Camera-type eye (tissue), 1 donor: ENCODE results near the gene HELZ. TPM values are rescaled to one million over a fixed set of nuclear protein-coding genes. Genes with fewer than 3 reads are reported as not detected.

Source experiments
- total RNA-seq: library from RNA; depleted of rRNA; stranded (reverse); fragments of >200 nt; gene quantifications from one replicate; pipeline ENCODE4 v1.2.3, GENCODE V29; 2014

HELZ gene, protein sequence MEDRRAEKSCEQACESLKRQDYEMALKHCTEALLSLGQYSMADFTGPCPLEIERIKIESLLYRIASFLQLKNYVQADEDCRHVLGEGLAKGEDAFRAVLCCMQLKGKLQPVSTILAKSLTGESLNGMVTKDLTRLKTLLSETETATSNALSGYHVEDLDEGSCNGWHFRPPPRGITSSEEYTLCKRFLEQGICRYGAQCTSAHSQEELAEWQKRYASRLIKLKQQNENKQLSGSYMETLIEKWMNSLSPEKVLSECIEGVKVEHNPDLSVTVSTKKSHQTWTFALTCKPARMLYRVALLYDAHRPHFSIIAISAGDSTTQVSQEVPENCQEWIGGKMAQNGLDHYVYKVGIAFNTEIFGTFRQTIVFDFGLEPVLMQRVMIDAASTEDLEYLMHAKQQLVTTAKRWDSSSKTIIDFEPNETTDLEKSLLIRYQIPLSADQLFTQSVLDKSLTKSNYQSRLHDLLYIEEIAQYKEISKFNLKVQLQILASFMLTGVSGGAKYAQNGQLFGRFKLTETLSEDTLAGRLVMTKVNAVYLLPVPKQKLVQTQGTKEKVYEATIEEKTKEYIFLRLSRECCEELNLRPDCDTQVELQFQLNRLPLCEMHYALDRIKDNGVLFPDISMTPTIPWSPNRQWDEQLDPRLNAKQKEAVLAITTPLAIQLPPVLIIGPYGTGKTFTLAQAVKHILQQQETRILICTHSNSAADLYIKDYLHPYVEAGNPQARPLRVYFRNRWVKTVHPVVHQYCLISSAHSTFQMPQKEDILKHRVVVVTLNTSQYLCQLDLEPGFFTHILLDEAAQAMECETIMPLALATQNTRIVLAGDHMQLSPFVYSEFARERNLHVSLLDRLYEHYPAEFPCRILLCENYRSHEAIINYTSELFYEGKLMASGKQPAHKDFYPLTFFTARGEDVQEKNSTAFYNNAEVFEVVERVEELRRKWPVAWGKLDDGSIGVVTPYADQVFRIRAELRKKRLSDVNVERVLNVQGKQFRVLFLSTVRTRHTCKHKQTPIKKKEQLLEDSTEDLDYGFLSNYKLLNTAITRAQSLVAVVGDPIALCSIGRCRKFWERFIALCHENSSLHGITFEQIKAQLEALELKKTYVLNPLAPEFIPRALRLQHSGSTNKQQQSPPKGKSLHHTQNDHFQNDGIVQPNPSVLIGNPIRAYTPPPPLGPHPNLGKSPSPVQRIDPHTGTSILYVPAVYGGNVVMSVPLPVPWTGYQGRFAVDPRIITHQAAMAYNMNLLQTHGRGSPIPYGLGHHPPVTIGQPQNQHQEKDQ (N-terminal part only)
- total RNA-seq: 174 TPM

DNA sequence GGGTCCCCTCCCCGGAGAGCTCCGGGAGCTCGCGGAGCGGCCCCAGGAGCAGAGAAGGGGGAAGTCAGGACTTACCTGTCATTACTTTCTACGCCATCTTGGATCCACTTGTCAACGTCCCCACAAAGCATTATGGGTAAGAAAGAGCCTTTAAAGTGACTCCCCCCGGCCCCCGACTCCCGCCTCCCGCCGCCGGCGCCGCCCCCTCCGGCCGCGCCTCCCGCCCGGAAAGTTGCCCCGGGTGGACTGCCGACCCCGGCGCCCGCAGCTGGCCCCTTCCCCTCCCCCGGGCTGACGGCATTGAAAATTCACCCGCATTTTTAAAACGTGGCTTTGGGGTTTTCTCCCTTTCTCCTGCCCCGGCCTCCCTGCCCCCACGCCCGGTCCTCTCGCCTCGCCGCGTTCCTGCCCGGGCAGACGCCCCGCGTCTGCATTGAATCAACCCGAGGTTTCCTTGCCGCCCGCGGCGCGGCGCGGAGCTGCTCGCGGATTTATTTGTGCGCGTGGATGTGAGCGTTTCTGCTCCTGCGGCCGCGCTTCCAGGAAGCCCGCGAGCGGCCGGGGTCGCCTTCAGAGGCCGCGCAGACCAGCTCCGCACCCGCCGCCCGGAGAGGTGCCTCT is at the start of gene HELZ:
Gene HELZ (minus strand): TSS at position 124 of the 621 bp plus-strand sequence. CDS start 26,392 bp downstream, outside the sequence.

DNA sequence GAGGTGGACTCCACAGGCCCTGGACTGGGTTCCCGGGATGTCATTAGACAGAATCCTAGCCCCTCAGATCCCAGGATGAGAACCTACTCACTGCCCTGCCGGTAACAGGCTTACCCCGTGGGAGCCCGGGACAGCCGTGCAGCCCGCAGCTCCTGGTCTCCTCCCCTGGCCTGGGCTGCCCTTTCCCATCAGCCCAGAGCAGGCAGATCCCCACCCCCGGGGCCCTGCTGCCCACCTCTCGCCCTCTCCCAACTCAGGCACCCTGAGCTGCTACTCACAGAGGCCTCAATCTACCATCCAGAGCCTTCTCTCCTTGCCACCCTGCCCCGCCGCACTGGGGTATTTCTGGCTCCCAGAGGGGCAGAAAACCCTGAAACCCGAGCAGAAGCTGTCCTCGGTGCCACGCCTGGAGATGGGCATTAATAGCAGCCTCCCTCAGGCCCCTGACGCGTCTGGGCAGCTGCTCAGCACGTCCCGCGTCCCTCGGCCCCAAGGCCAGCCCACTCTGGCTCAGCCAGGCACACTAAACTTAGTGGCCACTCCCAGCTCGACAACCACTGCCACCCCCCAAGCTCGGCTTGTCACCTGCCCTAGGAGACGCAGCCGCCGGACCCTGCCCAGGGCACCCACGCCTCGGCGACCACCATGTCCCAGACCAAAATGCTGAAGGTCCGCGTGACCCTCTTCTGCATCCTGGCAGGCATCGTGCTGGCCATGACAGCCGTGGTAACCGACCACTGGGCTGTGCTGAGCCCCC is 200.8 kb downstream of the HELZ start, which contains the start of gene CACNG1:
Gene CACNG1 (plus strand): TSS at position 539 of the 757 bp plus-strand sequence. CDS start 107 bp downstream, at position 646.

Other genes starting within 250 kb of the HELZ start
- gene CACNG1, start 200.6 kb downstream of the HELZ start, total RNA-seq: 0.82 TPM
- gene PSMD12, start 121.4 kb upstream of the HELZ start, total RNA-seq: 46.6 TPM
- 45.0 TPM for gene PITPNC1, start 132.1 kb upstream of the HELZ start, total RNA-seq